Keratinocyte (primary cell): ENCODE data around the gene TMEM132A. TPM values are rescaled to one million over a fixed set of nuclear protein-coding genes. Genes with fewer than 3 reads are reported as not detected.

ENCODE experiments used
- DNase-seq: peaks from one replicate; pipeline ENCODE4 v3.0.0-alpha.2; 2011; ENCODE audit warnings: low read depth, missing footprints, low spot score
- FAIRE-seq: peaks from 2 replicates; lab custom pipeline; 2011; peaks lifted over from hg19 to GRCh38; lab: Jason Lieb, UNC
- H2AFZ ChIP-seq: 2 replicates; pipeline ENCODE4 v1.6.0; 2012; ENCODE audit warnings: low read length, control low read depth, inconsistent platforms; ENCODE audit not compliant: control insufficient read depth
- H3K27ac ChIP-seq: 2 replicates; pipeline ENCODE4 v1.5.1; 2011; ENCODE audit warnings: low read length; ENCODE audit not compliant: control insufficient read depth, insufficient read depth
- H3K27me3 ChIP-seq: 3 replicates; pipeline ENCODE4 v1.6.0; 2011; ENCODE audit warnings: low read length; ENCODE audit not compliant: control insufficient read depth, insufficient read depth; ENCODE audit errors: extremely low read depth
- H3K36me3 ChIP-seq, 2 experiments: 2 replicates in 1 of 2; 3 replicates in 1 of 2; pipeline ENCODE4 v1.5.1; 2011; ENCODE audit warnings: low read length in 2 of 2, mild to moderate bottlenecking in 1 of 2; ENCODE audit not compliant: control insufficient read depth in 2 of 2, insufficient read depth in 2 of 2; ENCODE audit errors: extremely low read depth in 1 of 2
- H3K4me1 ChIP-seq: 3 replicates; pipeline ENCODE4 v1.5.1; 2011; ENCODE audit warnings: low read length; ENCODE audit not compliant: control insufficient read depth, insufficient read depth; ENCODE audit errors: extremely low read depth
- H3K4me2 ChIP-seq: 3 replicates; pipeline ENCODE4 v1.6.0; 2011; ENCODE audit warnings: low read depth, low read length; ENCODE audit not compliant: control insufficient read depth, insufficient read depth; ENCODE audit errors: extremely low read depth
- H3K4me3 ChIP-seq, 3 experiments: fragments of 200-600 bp in 1 of 3; sonication (generic) in 1 of 3; 2 replicates in 2 of 3; 3 replicates in 1 of 3; pipeline ENCODE4 v1.5.1; 2011 to 2016; ENCODE audit warnings: low read length in 3 of 3, mild to moderate bottlenecking in 3 of 3, control low read depth in 2 of 3, inconsistent platforms in 1 of 3, low read depth in 1 of 3, mixed read lengths in 1 of 3, mixed run types in 1 of 3, moderate library complexity in 1 of 3; ENCODE audit not compliant: control insufficient read depth in 2 of 3, insufficient read depth in 2 of 3; ENCODE audit errors: extremely low read depth in 1 of 3
- H3K79me2 ChIP-seq: 2 replicates; pipeline ENCODE4 v1.6.0; 2012; ENCODE audit warnings: low read length; ENCODE audit not compliant: control insufficient read depth, insufficient read depth
- H3K9ac ChIP-seq: 3 replicates; pipeline ENCODE4 v1.6.0; 2011; ENCODE audit warnings: low read length; ENCODE audit not compliant: control insufficient read depth, insufficient read depth; ENCODE audit errors: extremely low read depth
- H3K9me1 ChIP-seq: 3 replicates; pipeline ENCODE4 v1.6.0; 2011; ENCODE audit warnings: low read length; ENCODE audit not compliant: control insufficient read depth, insufficient read depth; ENCODE audit errors: extremely low read depth
- H3K9me3 ChIP-seq: 2 replicates; pipeline ENCODE4 v1.5.1; 2012; ENCODE audit warnings: low read depth, low read length; ENCODE audit not compliant: control insufficient read depth
- H4K20me1 ChIP-seq: 3 replicates; pipeline ENCODE4 v1.6.0; 2011; ENCODE audit warnings: low read length; ENCODE audit not compliant: control insufficient read depth, insufficient read depth; ENCODE audit errors: extremely low read depth
- CTCF ChIP-seq, 3 experiments: IDR thresholded peaks in 1 of 3; conservative IDR thresholded peaks in 1 of 3; optimal IDR thresholded peaks in 1 of 3; 2 replicates in 2 of 3; 3 replicates in 1 of 3; pipeline versions ENCODE3 to v1.5.1; 2011; ENCODE audit warnings: low read length in 3 of 3, mild to moderate bottlenecking in 3 of 3, moderate library complexity in 2 of 3, control low read depth in 1 of 3, inconsistent platforms in 1 of 3; ENCODE audit not compliant: insufficient read depth in 2 of 3; ENCODE audit errors: extremely low read depth in 1 of 3
- EZH2 ChIP-seq: IDR thresholded peaks from one replicate; pipeline ENCODE4 v1.6.1; 2012; ENCODE audit warnings: inconsistent platforms, mild to moderate bottlenecking, low read length, moderate library complexity
- dilution Hi-C: fragments of 300-500 bp; cut with MboI; formaldehyde crosslinking; loops from one replicate; pipeline ENCODE4 v1.7.0; 2020; ENCODE audit warnings: low sequenced_read_pairs; ENCODE audit not compliant: extremely low pct_ligation_motif_present
- polyA plus RNA-seq, 5 experiments: library from polyadenylated mRNA; depleted of rRNA in 3 of 5; stranded (reverse) in 3 of 5; stranded (forward) in 1 of 5; unstranded in 1 of 5; fragments of >200 nt; gene quantifications; 1 replicate in 1 of 5; 2 replicates in 3 of 5; 3 replicates in 1 of 5; pipeline versions ENCODE4 v1.2.1 to v1.2.3, GENCODE V29; 2011 to 2012; ENCODE audit warnings: missing spikeins in 2 of 5, low read depth in 1 of 5, low replicate concordance in 1 of 5

The TMEM132A gene
- polyA plus RNA-seq, 1 donor (not counting 4 experiments of a cell fraction or from before 2014, with no cell fraction given), result 16.6 TPM

- H3K4me1 ChIP-seq, result no peaks in the 10 kb centered on the region
- H3K4me2 ChIP-seq, result no peak within 1 kb of the TSS
- H2AFZ ChIP-seq, result no peak within 1 kb of the TSS
- H3K9ac ChIP-seq, result no peak within 1 kb of the TSS
- H3K9me1 ChIP-seq, result no peaks in the 10 kb centered on the region
- H3K27me3 ChIP-seq, result no peaks in the 10 kb centered on the region
- dilution Hi-C loops, result no loop called here
- no peak within 1 kb of the TSS for H3K27ac ChIP-seq
- no peaks in the 10 kb centered on the region for H3K9me3 ChIP-seq
- no peak for FAIRE-seq
- DNase-seq, result no peak
- no peaks in the 10 kb centered on the region for H3K79me2 ChIP-seq
- no peak within 1 kb of the TSS for H3K4me3 ChIP-seq
- no peak for TF ChIP-seq EZH2
- TF ChIP-seq CTCF (optimal IDR thresholded peaks at IDR 0.05 in 1 of 3, IDR thresholded peaks at IDR 0.05 in 1 of 3, conservative IDR thresholded peaks at IDR 0.05 in 1 of 3; ENCODE audit: extremely low read depth in 1 of 3, insufficient read depth in 2 of 3, low read length in 3 of 3), result no peak
- H4K20me1 ChIP-seq, result no peaks in the 10 kb centered on the region
- no peaks in the 10 kb centered on the region for H3K36me3 ChIP-seq
These were observed 47.3 kb downstream of the TMEM132A start, which contains the start of gene CD6 for GRCh38 chr11:60971520-60971919. CD6 (plus strand) TSS chr11:60971680; CDS start chr11:60971866, 186 bp downstream.

GRCh38 chr11:60972182-60973030 lies 48.1 kb downstream of the TMEM132A start:
- Histone ChIP-seq H3K36me3 (no peaks in the 10 kb centered on the region), H3K79me2 (no peaks in the 10 kb centered on the region), H3K4me3 (no peak overlapping the region), H3K9me3 (no peaks in the 10 kb centered on the region), H3K4me1 (no peaks in the 10 kb centered on the region), H3K4me2 (no peak overlapping the region), H3K27ac (no peak overlapping the region), H4K20me1 (no peaks in the 10 kb centered on the region), H3K9ac (no peak overlapping the region), H3K9me1 (no peaks in the 10 kb centered on the region), H3K27me3 (peaks cover 3% of the 10 kb centered on the region), H2AFZ (no peak overlapping the region)
- dilution Hi-C loops, result no loop called here
- TF ChIP-seq CTCF (optimal IDR thresholded peaks at IDR 0.05 in 1 of 3, IDR thresholded peaks at IDR 0.05 in 1 of 3, conservative IDR thresholded peaks at IDR 0.05 in 1 of 3; ENCODE audit: extremely low read depth in 1 of 3, insufficient read depth in 2 of 3, low read length in 3 of 3) (no peak), EZH2 (no peak)
- FAIRE-seq (no peak), DNase-seq (no peak)
